ENCODE results near the gene ZSCAN10.
A peak's percentile ranks its signal among the peaks of the same experiment; 100 is the strongest.

Gene ZSCAN10

DNA sequence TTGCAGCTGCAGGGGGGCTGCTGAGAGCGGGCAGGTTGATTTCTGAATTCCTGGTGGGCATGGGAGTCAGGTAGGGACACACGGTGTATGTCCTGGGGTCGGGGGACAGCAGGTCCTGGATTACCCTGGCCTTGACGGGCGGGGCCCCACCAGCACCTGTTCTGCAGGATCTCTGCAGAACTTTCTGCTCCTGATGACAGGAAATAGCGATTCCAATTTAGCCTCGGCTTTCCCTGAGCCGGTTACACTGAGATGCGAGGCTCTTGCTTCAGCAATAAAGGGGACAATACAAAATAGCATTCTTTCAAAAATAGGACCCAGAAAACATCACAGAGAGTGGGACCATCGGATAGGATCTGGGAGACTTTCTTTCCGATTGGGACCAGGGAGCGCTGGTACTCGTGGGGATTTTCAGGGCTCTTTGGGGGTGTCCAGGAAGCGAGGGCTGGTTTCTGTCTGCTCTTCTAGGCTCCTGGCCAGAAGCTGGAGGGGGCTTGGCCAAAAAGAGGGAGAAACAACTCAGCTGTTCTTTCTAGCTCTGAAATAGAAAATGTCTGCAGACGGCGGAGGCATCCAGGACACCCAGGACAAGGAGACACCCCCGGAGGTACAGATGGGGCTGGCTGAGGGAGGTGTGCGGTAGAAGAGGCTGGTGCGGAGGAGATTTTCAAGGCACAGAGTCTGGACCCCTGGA lies 13.9 kb upstream of the ZSCAN10 start:
- TF ChIP-seq, protein P1, sequence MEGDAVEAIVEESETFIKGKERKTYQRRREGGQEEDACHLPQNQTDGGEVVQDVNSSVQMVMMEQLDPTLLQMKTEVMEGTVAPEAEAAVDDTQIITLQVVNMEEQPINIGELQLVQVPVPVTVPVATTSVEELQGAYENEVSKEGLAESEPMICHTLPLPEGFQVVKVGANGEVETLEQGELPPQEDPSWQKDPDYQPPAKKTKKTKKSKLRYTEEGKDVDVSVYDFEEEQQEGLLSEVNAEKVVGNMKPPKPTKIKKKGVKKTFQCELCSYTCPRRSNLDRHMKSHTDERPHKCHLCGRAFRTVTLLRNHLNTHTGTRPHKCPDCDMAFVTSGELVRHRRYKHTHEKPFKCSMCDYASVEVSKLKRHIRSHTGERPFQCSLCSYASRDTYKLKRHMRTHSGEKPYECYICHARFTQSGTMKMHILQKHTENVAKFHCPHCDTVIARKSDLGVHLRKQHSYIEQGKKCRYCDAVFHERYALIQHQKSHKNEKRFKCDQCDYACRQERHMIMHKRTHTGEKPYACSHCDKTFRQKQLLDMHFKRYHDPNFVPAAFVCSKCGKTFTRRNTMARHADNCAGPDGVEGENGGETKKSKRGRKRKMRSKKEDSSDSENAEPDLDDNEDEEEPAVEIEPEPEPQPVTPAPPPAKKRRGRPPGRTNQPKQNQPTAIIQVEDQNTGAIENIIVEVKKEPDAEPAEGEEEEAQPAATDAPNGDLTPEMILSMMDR (conservative IDR thresholded peaks at IDR 0.05) = no peak
- H3K27ac ChIP-seq = peak overlapping the region; percentile 70

DNA sequence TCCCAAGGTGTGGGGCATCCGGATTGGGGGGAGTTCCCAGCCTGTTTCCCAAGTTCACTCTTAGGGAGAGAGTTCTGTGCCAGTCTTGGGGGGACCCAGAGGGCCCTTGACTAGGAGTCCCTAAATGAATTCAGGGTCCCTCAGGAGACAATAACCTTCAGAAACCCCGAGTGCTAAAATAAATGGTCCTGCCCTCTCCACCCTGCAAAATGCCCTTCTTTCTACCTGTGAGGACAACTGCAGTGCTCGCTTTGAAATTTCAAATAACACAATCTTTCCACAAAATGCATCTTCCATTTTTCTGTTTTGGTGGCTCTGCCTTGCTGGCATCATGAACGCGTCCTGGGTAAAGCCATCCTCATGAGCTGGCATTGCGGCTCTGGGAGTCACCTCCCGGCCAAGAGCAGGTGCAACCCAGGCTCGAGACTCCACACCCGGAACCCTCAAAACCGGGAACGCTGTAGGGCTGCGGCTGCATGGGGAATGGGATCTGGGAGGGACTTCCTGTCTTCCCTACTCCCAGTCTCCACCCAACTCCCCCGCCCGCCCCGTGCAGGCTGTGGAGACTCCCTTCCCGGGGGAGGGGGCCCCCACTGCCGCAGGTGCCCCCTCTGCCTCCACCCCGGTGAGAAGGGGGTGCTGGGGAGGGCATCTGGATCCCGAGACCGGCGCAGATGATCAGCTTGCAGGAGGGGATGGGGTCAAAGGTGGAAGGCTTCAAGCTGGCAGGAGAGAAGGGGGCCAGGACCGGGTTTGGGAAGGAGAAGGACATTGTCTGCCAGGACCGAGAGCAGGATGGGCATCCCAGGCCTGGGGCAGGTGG lies 13.2 kb upstream of the ZSCAN10 start, which contains the start of gene ZNF205:
Gene ZNF205, plus strand, starts transcription at position 529 of the 823 bp plus-strand sequence. CDS start 845 bp downstream, outside the sequence.
- TF ChIP-seq, protein P1 (conservative IDR thresholded peaks at IDR 0.05) = no peak
- H3K27ac ChIP-seq = peak within 1 kb of the TSS; percentile 70

DNA sequence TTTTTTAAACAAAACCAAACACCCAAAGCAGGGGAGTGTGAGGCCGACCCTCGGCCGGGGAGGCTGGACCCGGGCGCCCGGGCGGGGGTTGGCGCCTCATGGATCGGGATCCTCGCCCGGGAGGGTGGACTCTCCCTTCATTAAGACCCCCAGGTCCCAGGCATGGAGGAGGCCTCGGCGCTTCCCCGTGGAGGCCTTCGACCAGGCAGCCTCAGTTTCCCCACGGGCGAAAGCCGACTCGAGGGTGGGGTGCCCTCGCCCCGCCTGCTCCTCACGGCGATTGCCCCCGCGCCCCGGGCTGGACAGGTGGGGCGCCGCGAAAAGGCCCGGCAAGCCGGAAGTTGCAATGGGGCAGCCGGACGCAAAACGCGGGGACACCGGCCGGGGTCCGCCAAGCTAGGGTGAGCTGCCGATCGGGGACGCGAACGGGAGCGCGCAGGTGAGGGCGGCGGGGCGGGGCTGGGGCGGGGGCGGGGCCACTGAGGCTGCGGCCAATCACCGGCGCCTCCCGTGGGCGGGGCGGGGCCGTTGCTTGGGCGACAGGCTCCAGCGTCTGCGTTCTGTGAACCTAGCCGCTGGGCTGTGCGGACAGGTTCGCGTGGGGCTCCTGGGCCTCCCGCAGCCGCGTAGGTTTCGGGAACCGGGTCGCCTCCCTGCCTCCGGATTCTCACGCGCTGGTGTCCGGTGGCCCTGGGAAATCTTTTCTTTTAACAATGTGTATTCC lies 7.3 kb upstream of the ZSCAN10 start:
- peak overlapping the region; percentile 77 for H3K27ac ChIP-seq
- TF ChIP-seq, protein P1 (conservative IDR thresholded peaks at IDR 0.05) = no peak

- no peak overlapping the region for H3K27ac ChIP-seq
These were observed 2.9 kb upstream of the ZSCAN10 start for GRCh38 chr16:3101841-3102470.

DNA sequence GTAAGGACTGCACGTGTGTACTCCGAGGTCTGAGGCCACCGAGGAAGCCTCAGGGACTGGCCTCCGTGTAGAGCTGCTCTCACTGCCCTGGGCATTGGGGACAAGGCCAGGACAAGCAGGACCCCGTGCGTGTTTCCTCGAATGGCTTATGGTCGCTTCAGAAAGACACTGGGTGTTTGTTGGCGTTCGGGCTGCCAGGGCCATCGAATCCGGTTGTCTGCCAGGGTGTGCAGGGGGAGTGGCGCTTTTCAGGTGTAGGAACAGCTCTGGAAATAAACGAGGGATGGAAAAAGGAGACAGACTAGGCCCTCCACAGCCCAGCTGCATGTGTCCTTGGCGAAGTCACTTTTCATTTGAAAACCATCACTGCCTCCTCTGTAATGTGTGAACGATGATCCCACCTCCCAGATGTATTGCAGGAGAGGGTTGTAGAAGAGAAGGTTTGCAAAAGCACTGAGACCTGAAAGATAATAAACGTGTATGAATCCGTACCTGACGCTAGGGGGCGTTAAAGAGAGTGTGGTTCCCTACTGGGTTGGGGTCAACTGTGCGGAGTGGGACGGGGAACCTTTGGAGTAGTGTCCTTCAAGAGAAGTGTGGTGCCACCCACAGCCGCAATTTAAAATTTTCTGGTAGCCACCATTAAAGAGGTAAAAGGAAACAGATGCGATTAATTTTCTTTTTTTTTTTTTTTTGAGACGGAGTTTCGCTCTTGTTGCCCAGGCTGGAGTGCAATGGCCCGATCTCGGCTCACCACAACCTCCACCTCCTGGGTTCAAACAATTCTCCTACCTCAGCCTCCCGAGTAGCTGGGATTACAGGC lies 2.1 kb upstream of the ZSCAN10 start:
- TF ChIP-seq, protein P1 (conservative IDR thresholded peaks at IDR 0.05) = peak; percentile 41
- H3K27ac ChIP-seq = no peak overlapping the region

More at GRCh38 chr16:3101841-3102470, 2.9 kb upstream of the ZSCAN10 start:
- TF ChIP-seq, protein P1 (conservative IDR thresholded peaks at IDR 0.05) = no peak

GRCh38 chr16:3099732-3100499 lies 822 bp upstream of the ZSCAN10 start:
- TF ChIP-seq, protein P1 (conservative IDR thresholded peaks at IDR 0.05) = no peak
- no peak overlapping the region for H3K27ac ChIP-seq
